HepG2 (cell line): ENCODE results near the gene NGDN. TPM values are rescaled to one million over a fixed set of nuclear protein-coding genes. Genes with fewer than 3 reads are reported as not detected.

Experiments
- EP300 ChIP-seq, 3 experiments: sonication (generic) in 1 of 3; formaldehyde crosslinking in 1 of 3; IDR thresholded peaks; 2 replicates each; pipeline versions ENCODE4 v1.5.1 to v1.6.1; 2011 to 2020; ENCODE audit warnings: low read depth in 2 of 3, low read length in 2 of 3, borderline replicate concordance in 1 of 3, improper control_type of control experiment in 1 of 3, mild to moderate bottlenecking in 1 of 3, missing genetic modification reagents in 1 of 3, moderate library complexity in 1 of 3
- HMGXB4 ChIP-seq, 2 experiments: sonication (generic) in 1 of 2; formaldehyde crosslinking in 1 of 2; IDR thresholded peaks; 2 replicates each; pipeline versions ENCODE4 v1.4.0 to v1.6.1; 2018 to 2020; ENCODE audit warnings: missing genetic modification reagents in 2 of 2, borderline replicate concordance in 1 of 2, low read depth in 1 of 2, mild to moderate bottlenecking in 1 of 2, missing biosample characterization in 1 of 2
- HNF4G ChIP-seq, 2 experiments: sonication (generic) in 1 of 2; formaldehyde crosslinking in 1 of 2; IDR thresholded peaks; 2 replicates each; pipeline versions ENCODE4 v1.4.0 to v1.6.1; 2011 to 2020; ENCODE audit warnings: borderline replicate concordance in 2 of 2, low read depth in 2 of 2, mild to moderate bottlenecking in 2 of 2, low read length in 1 of 2, missing genetic modification reagents in 1 of 2, moderate library complexity in 1 of 2
- LCORL ChIP-seq, 2 experiments: fragments of 450-650 bp in 1 of 2; sonication (generic) in 1 of 2; formaldehyde crosslinking in 1 of 2; IDR thresholded peaks; 2 replicates each; pipeline versions ENCODE4 v1.5.0 to v1.6.1; 2017 to 2020; ENCODE audit warnings: antibody characterized with exemption in 1 of 2, missing genetic modification reagents in 1 of 2
- MED1 ChIP-seq: sonication (generic); formaldehyde crosslinking; IDR thresholded peaks from 2 replicates; pipeline ENCODE4 v1.4.0; 2020; ENCODE audit warnings: missing genetic modification reagents
- MEIS1 ChIP-seq: sonication (generic); formaldehyde crosslinking; IDR thresholded peaks from 2 replicates; pipeline ENCODE4 v1.9.0; 2021; ENCODE audit warnings: mild to moderate bottlenecking, missing genetic modification reagents, moderate library complexity, borderline replicate concordance
- PATZ1 ChIP-seq: sonication (generic); formaldehyde crosslinking; IDR thresholded peaks from 2 replicates; pipeline ENCODE4 v1.4.0; 2020; ENCODE audit warnings: missing genetic modification reagents
- TCF12 ChIP-seq, 2 experiments: fragments of 450-650 bp in 1 of 2; sonication (generic) in 1 of 2; formaldehyde crosslinking in 1 of 2; IDR thresholded peaks; 2 replicates each; pipeline versions ENCODE4 v1.6.1 to v1.8.0; 2017 to 2022; ENCODE audit warnings: antibody characterized with exemption in 1 of 2, mild to moderate bottlenecking in 1 of 2, missing genetic modification reagents in 1 of 2, moderate library complexity in 1 of 2
- ZMAT5 ChIP-seq: sonication (generic); formaldehyde crosslinking; IDR thresholded peaks from 2 replicates; pipeline ENCODE4 v1.5.0; 2020; ENCODE audit warnings: mild to moderate bottlenecking, low read depth, missing genetic modification reagents, borderline replicate concordance
- ZNF225 ChIP-seq: sonication (generic); formaldehyde crosslinking; IDR thresholded peaks from 2 replicates; pipeline ENCODE4 v1.4.0; 2020; ENCODE audit warnings: mild to moderate bottlenecking, missing genetic modification reagents
- ZNF281 ChIP-seq: sonication (generic); formaldehyde crosslinking; IDR thresholded peaks from 2 replicates; pipeline ENCODE4 v1.4.0; 2020; ENCODE audit warnings: missing genetic modification reagents, borderline replicate concordance
- ZNF501 ChIP-seq: sonication (generic); formaldehyde crosslinking; IDR thresholded peaks from 2 replicates; pipeline ENCODE4 v1.5.1; 2020; ENCODE audit warnings: mild to moderate bottlenecking, moderate library complexity, missing genetic modification reagents
- ZSCAN29 ChIP-seq: sonication (generic); formaldehyde crosslinking; conservative IDR thresholded peaks from 2 replicates; pipeline ENCODE4 v1.4.0; 2020; ENCODE audit warnings: mild to moderate bottlenecking, missing genetic modification reagents
- polyA plus RNA-seq, 8 experiments: library from polyadenylated mRNA; depleted of rRNA in 3 of 8; stranded (reverse) in 7 of 8; unstranded in 1 of 8; fragments of >200 nt; fragmentation: Illumina TruSeq in 4 of 8; extraction: Trizol in 4 of 8; gene quantifications; 2 replicates each; pipeline versions ENCODE4 v1.2.1 to v1.2.3, GENCODE V29; 2011 to 2016; ENCODE audit warnings: low read depth in 4 of 8, missing spikeins in 1 of 8, mixed read lengths in 1 of 8; ENCODE audit not compliant: insufficient read depth in 1 of 8
- total RNA-seq, 5 experiments: library from RNA; depleted of rRNA; stranded (reverse); fragments of >200 nt; fragmentation: Illumina TruSeq; extraction: Trizol; gene quantifications; 2 replicates each; pipeline ENCODE4 v1.2.3, GENCODE V29; 2016; ENCODE audit warnings: low read depth in 1 of 5

NGDN gene
- total and polyA plus RNA-seq, 2 of the 13 experiments (the other 11 are each of a cell fraction or from before 2014, with no cell fraction given) = 154 to 216 TPM

DNA sequence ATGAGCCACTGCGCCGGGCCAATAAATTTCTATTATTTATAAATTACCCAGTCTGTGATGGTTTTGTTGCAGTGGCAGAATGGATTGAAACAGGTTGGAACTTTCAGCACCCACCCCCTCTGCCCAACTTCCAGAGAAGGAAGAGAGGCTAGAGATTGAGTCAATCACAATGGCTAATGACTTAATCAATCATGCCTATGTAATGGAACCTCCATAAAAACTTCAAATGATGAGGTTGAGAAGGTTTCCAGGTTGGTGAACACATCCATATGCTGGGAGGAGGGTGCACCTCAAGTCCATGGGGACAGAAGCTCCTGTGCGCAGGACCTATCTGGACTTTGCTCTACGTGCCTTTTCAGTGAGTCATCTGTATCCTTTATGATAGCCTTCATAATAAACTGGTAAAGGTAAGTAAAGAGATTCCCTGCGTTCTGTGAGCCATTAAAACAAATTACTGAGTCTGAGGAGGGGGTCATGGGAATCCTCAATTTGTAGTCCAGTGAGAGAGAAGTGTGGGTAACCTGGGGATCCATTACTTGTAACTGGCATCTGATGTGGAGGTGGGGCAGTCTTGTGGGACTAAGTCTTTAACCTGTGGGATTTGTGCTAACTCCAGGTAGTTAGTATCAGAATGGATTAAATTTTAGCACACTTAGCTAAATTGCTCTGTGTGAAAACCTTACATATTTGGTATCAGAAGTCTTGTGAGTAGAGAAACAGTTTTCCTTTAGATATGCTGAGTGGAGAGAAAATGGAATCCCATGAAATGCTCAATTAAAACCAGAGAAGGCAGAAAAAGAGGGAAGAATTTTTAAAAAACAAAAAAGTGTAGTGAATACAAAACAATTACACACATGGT, 11.7 kb upstream of the NGDN start (continued):
- peak; percentile 80; the same call in 1 of the 2 replicates for TF ChIP-seq HNF4G (IDR thresholded peaks at IDR 0.05; ENCODE audit: borderline replicate concordance, low read depth, low read length)
- TF ChIP-seq HNF4G (CRISPR knock-in tag; IDR thresholded peaks at IDR 0.05; ENCODE audit: borderline replicate concordance, low read depth) = peak; percentile 93; the same call in 1 of the 2 replicates
- TF ChIP-seq ZSCAN29 = no peak
- no peak for TF ChIP-seq ZMAT5
- TF ChIP-seq ZNF281 (CRISPR knock-in tag) = peak; percentile 39; the same call in 1 of the 2 replicates
- TF ChIP-seq MED1 = peak; percentile 34; the same call in 1 of the 2 replicates
- TF ChIP-seq ZNF225 (CRISPR knock-in tag) = no peak
- no peak for TF ChIP-seq LCORL (IDR thresholded peaks at IDR 0.05)
- peak; percentile 71 for TF ChIP-seq LCORL (CRISPR knock-in tag; IDR thresholded peaks at IDR 0.05)
- TF ChIP-seq ZNF501 (CRISPR knock-in tag) = no peak
- peak; percentile 61 for TF ChIP-seq PATZ1 (CRISPR knock-in tag)
- TF ChIP-seq EP300 (IDR thresholded peaks at IDR 0.05; ENCODE audit: low read depth in 2 of 2, low read length in 2 of 2) = peak in 1 of 2 experiments; percentile 51; a peak in 1 of 4 replicates
- 0 out of 2 replicates have a peak, but pooled peaks have one; percentile 26 for TF ChIP-seq EP300 (CRISPR knock-in tag; IDR thresholded peaks at IDR 0.05; ENCODE audit: borderline replicate concordance)
- no peak for TF ChIP-seq TCF12 (IDR thresholded peaks at IDR 0.05)
- TF ChIP-seq TCF12 (CRISPR knock-in tag; IDR thresholded peaks at IDR 0.05) = 0 out of 2 replicates have a peak, but pooled peaks have one; percentile 9
- TF ChIP-seq MEIS1 (CRISPR knock-in tag) = 0 out of 2 replicates have a peak, but pooled peaks have one; percentile 41
- TF ChIP-seq HMGXB4 (CRISPR knock-in tag; IDR thresholded peaks at IDR 0.05; ENCODE audit: borderline replicate concordance in 1 of 2, low read depth in 1 of 2) = no peak
